EL (cell line): ENCODE measurements around the gene PTPRN2.

Source experiments
- DNase-seq: peaks from one replicate; pipeline ENCODE4 v3.0.0-alpha.2; 2016

PTPRN2 gene

GRCh38 chr7:158486919-158487318 lies 100.7 kb downstream of the PTPRN2 start:
- no peak for DNase-seq

GRCh38 chr7:158484801-158485531 lies 102.7 kb downstream of the PTPRN2 start:
- no peak for DNase-seq

- DNase-seq = no peak
These were observed 105.1 kb downstream of the PTPRN2 start for GRCh38 chr7:158482480-158482879.

- DNase-seq = no peak
These were observed 108.0 kb downstream of the PTPRN2 start for GRCh38 chr7:158479664-158480025.

- no peak for DNase-seq
These were observed 108.5 kb downstream of the PTPRN2 start for GRCh38 chr7:158479021-158479663.

GRCh38 chr7:158477866-158478265 lies 109.8 kb downstream of the PTPRN2 start:
- DNase-seq = no peak

- DNase-seq = no peak
These were observed 111.2 kb downstream of the PTPRN2 start for GRCh38 chr7:158476331-158476932.

- DNase-seq = no peak
These were observed 112.0 kb downstream of the PTPRN2 start for GRCh38 chr7:158475679-158476052.

- no peak for DNase-seq
These were observed 112.5 kb downstream of the PTPRN2 start for GRCh38 chr7:158475036-158475678.

GRCh38 chr7:158474488-158474887 lies 113.1 kb downstream of the PTPRN2 start:
- no peak for DNase-seq

- no peak for DNase-seq
These were observed 113.7 kb downstream of the PTPRN2 start for GRCh38 chr7:158473946-158474345.

- DNase-seq = no peak
These were observed 114.4 kb downstream of the PTPRN2 start for GRCh38 chr7:158473221-158473620.

GRCh38 chr7:158472596-158472995 lies 115.0 kb downstream of the PTPRN2 start:
- DNase-seq = no peak

- no peak for DNase-seq
These were observed 115.9 kb downstream of the PTPRN2 start for GRCh38 chr7:158471716-158472115.

- DNase-seq = no peak
These were observed 117.3 kb downstream of the PTPRN2 start for GRCh38 chr7:158470336-158470735.

- no peak for DNase-seq
These were observed 118.1 kb downstream of the PTPRN2 start for GRCh38 chr7:158469396-158470051.

GRCh38 chr7:158468700-158469296 lies 118.8 kb downstream of the PTPRN2 start:
- no peak for DNase-seq

GRCh38 chr7:158468181-158468580 lies 119.4 kb downstream of the PTPRN2 start:
- no peak for DNase-seq

- DNase-seq = no peak
These were observed 120.1 kb downstream of the PTPRN2 start for GRCh38 chr7:158467562-158467961.

GRCh38 chr7:158463317-158463716 lies 124.3 kb downstream of the PTPRN2 start:
- DNase-seq = no peak

- no peak for DNase-seq
These were observed 125.8 kb downstream of the PTPRN2 start for GRCh38 chr7:158461824-158462223.

- DNase-seq = no peak
These were observed 127.0 kb downstream of the PTPRN2 start for GRCh38 chr7:158460665-158461064.
